ENCODE data around the gene CTDSPL2.
"Not testable (repeated sequence)": the region's sequence is repeated elsewhere in the genome, so short reads cannot be mapped to it uniquely, and the experiment has no call there.

The CTDSPL2 gene

DNA sequence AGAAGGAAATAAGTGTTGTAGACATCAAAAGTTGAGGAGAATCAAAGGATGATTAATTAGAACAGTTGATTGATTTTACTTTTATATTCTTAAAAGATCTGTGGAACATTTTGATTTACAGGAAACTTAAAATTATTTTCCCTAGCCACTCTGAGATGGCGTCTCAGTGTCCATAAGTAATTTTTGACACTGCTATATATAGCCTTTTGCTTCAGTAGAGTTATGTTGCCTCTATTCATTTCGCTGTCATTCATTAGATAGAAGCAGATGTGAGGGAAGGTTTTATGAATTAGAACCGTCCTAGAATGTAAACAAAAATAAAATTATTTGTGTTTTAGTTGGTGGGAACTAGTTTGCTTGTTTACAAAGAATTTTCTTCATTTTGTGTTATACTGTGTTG lies 58.5 kb downstream of the CTDSPL2 start:
- DNase-seq, result no peak

GRCh38 chr15:44489464-44489863 lies 62.0 kb downstream of the CTDSPL2 start:
- DNase-seq, result no peak

- DNase-seq, result no peak
Measured at GRCh38 chr15:44490622-44491021, 63.2 kb downstream of the CTDSPL2 start.

GRCh38 chr15:44492040-44492439 lies 64.6 kb downstream of the CTDSPL2 start:
- no peak for DNase-seq

DNA sequence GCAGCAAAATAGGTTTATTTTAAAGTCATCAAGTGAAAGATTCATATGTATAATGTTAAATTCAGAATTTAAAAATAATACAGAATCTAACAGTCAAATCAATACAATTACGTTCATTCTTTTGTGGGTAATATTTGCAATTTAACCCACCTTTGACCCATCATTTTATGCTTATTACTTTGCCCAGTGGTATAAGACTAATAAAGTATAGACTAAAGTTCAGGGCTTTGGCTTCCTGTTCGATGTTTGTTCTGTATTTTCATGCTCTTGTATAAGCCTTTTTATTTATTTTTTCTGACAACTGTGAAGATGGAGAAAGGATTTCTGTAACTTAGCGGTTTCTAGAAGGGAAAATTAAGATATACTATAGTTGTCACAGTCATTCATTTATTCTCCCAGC lies 65.2 kb downstream of the CTDSPL2 start:
- no peak for DNase-seq

DNA sequence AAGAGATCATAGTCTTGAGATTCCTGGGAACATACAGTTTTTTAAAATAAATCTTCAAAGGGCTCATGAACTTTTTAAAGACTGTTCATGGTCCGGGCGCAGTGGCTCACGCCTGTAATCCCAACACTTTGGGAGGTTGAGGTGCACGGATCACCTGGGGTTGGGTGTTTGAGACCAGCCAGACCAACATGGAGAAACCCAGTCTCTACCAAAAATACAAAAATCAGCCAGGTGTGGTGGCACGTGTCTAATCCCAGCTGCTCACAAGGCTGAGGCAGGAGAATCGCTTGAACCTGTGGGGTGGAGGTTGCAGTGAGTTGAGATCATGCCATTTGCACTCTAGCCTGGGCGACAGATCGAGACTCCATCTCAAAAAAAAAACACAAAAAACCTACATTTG lies 68.1 kb downstream of the CTDSPL2 start:
- no peak for DNase-seq

DNA sequence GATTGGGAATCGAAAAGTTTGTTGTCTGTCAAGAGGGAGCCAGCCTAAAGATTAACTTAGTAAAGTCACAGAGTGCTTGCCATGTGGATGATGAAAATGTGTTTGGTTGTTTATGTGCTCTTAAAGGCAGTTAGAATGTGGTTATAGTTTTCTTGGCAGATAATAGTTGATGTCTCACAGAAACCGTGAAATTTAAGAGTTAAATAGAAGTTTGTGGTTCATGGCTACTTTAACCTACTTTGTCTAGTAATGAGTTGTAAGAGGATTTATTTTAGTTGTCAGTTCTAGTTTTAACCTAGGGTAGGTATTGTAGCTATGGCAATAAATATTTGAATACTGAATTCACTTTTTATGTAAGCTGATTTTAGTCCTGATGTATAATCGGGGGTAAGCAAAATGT lies 73.1 kb downstream of the CTDSPL2 start:
- no peak for DNase-seq

DNA sequence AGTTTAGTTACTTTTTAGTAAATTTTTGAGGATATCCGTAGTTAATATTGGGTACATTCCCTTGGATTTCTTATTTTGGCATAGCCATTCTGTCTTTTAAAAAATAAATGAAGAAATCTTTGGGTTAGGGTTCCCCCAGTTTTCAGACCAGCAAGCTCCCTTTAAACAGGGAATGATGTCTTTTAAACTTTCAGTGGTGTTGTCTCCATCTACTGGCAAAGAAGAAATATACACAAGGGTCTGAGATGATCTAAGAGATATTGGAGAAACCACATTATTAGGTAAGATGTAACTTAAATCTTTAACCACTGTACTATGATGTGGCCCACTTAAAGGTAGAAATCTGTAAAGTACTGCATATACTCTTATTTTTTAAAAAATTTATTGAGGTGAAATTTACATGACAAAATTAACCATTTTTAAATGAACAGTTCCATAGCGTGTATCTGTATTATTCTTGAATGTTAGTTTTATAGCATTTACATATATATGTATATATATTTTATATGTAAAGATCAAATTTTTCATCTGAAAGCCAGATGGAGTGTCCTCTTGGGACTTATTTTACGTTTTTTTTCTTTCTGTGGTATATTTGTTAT lies 74.4 kb downstream of the CTDSPL2 start:
- peak in 1 of 2 donors; percentile 74 for DNase-seq

GRCh38 chr15:44516436-44516835 lies 89.0 kb downstream of the CTDSPL2 start:
- no peak for DNase-seq

GRCh38 chr15:44519537-44519936 lies 92.1 kb downstream of the CTDSPL2 start:
- no peak for DNase-seq

DNA sequence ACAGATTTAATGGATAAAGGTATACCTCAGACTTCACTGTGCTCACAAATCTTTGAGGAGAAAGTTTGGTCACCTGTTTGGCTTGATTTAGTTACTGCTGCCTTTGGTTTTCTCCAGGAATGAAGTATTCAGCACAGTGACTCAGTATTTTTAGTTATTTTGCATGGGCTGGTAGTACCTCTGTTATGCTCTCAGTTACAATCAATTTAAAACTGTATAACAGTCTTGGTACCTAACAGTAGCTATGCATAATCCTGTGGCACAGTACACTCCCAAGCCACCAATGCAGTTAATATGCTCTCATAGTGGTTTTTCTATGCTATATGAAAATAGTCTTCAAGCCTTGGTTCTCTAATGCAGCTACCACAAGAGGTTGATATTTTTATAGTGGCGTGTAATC lies 97.6 kb downstream of the CTDSPL2 start:
- no peak for DNase-seq

DNA sequence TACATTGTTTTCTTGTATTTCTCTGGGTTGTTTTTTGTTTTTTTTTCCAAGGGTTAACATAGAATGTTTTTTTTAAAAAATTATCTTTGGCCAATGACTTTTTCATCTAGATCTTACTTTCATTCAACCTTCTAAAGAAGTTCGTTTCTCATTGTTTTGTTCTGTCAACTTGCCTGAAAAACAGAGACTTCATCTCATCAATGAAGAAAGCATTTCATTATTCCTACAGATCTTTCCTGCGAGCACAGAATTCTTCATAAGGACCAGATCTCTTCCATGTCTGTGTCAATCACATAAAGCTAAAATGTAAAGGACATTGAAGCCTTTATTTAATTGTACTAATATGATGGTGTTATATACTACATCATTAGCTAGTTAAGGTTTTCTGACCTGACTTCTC lies 99.8 kb downstream of the CTDSPL2 start:
- DNase-seq, result no peak

DNA sequence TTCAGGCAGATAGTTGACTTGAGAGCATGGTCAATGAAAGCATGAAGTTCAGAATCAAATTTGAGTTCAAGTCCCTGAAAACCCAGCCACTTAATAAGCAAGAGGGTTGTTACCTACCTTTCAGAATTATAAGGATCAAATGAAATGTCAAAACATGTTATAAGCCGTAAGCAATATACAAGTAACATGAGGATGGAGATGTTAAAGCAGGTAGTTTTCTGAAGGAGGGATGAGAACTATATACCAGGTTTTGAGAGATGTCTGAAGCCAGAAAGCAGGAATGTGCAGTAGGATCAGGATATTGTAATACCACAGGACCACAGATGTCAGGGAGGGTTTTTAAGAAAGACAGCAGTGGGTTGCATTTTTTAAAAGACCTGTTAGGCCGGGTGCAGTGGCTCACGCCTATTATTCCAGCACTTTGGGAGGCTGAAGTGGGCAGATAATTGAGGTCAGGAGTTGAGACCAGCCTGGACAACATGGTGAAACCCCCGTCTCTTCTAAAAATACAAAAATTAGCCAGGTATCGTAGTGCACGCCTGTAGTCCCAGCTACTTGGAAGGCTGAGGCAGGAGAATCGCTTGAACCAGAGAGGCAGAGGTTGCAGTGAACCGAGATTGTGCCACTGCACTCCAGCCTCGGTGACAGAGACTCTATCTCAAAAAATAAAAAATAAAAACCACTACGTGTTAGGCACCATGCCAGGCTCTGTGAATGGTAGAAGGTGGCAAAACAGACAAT lies 102.6 kb downstream of the CTDSPL2 start:
- no peak for DNase-seq

- no peak for DNase-seq
Measured at GRCh38 chr15:44530653-44531052, 103.2 kb downstream of the CTDSPL2 start.

- not testable (repeated sequence) for DNase-seq
Measured at GRCh38 chr15:44532275-44532674, 104.8 kb downstream of the CTDSPL2 start.

DNA sequence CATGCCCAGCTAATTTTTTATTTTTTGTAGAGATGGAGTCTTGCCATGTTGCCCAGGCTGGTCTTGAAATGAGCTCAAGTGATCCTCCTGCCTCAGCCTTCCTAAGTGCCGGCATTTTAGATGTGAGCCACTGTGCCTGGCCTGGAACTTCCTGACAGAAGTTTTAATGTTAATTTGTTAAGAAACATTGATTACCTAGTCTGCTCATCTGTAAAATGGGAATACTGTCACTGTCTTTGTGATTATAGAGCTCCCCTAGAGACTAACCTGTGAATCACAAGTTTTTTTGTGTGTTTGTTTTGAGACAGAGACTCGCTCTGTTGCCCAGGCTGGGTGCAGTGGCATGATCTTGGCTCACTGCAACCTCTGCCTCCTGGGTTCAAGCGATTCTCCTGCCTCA lies 105.3 kb downstream of the CTDSPL2 start:
- DNase-seq, result no peak

DNA sequence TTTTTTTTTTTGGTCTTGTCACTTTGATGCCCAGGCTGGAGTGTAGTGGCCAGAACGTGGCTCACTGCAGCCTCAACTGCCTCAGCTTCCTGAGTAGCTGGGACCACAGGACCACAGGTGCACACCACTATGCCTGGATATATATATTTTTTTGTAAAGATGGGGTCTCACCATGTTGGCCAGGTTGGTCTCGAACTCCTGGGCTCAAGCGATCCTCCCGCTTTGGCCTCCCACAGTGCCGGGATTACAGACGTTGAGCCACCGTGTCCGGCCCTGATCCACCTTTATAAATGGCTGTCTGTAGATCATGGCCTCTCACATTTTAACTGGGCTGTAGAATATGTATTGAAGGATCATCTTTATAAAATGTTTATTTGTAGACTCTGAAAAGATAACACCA lies 107.7 kb downstream of the CTDSPL2 start:
- DNase-seq, result no peak

- no peak for DNase-seq
Measured at GRCh38 chr15:44535523-44536301, 108.3 kb downstream of the CTDSPL2 start.

- DNase-seq, result peak; percentile 95 to 98
Measured at GRCh38 chr15:44536302-44536961, 109.0 kb downstream of the CTDSPL2 start.

GRCh38 chr15:44536962-44537734 lies 109.7 kb downstream of the CTDSPL2 start, which contains the start of gene EIF3J:
EIF3J (plus strand) TSS chr15:44537147; CDS start chr15:44537195, 48 bp downstream.
- DNase-seq, result peak; percentile 95 to 98

- DNase-seq, result no peak
Measured at GRCh38 chr15:44537735-44538240, 110.4 kb downstream of the CTDSPL2 start.

GRCh38 chr15:44541282-44541958 lies 114.0 kb downstream of the CTDSPL2 start:
- no peak for DNase-seq
